HepG2 (cell line): ENCODE data around the gene PYY. TPM values are rescaled to one million over a fixed set of nuclear protein-coding genes. Genes with fewer than 3 reads are reported as not detected.

Source experiments
- GFI1 ChIP-seq: sonication (generic); formaldehyde crosslinking; IDR thresholded peaks from 2 replicates; pipeline ENCODE4 v1.5.0; 2020; ENCODE audit warnings: missing genetic modification reagents, mild to moderate bottlenecking, borderline replicate concordance
- GLMP ChIP-seq: sonication (generic); formaldehyde crosslinking; IDR thresholded peaks from 2 replicates; pipeline ENCODE4 v1.9.0; 2021; ENCODE audit warnings: missing genetic modification reagents, mild to moderate bottlenecking, borderline replicate concordance
- GRHL1 ChIP-seq: sonication (generic); formaldehyde crosslinking; conservative IDR thresholded peaks from 2 replicates; pipeline ENCODE4 v1.8.0; 2022; ENCODE audit warnings: missing genetic modification reagents
- GTF2F1 ChIP-seq: fragments of 150-350 bp; IDR thresholded peaks from 2 replicates; pipeline ENCODE4 v1.6.1; 2014; ENCODE audit warnings: low read length
- HINFP ChIP-seq: sonication (generic); formaldehyde crosslinking; IDR thresholded peaks from 2 replicates; pipeline ENCODE4 v1.4.0; 2020; ENCODE audit warnings: low read depth, mild to moderate bottlenecking, missing genetic modification reagents
- RARA ChIP-seq: IDR thresholded peaks from 2 replicates; pipeline ENCODE4 v1.6.1; 2016; ENCODE audit warnings: missing genetic modification reagents, missing compliant biosample characterization
- SALL2 ChIP-seq: sonication (generic); formaldehyde crosslinking; IDR thresholded peaks from 2 replicates; pipeline ENCODE4 v1.8.1; 2023; ENCODE audit warnings: mild to moderate bottlenecking, missing genetic modification reagents, inconsistent platforms
- TBX3 ChIP-seq: fragments of 450-650 bp; IDR thresholded peaks from 2 replicates; pipeline ENCODE4 v1.6.1; 2017; ENCODE audit warnings: antibody characterized with exemption, mild to moderate bottlenecking, inconsistent platforms, borderline replicate concordance
- U2AF2 ChIP-seq: fragments of 200-400 bp; formaldehyde crosslinking; IDR thresholded peaks from 2 replicates; pipeline ENCODE4 v1.6.1; 2017; ENCODE audit warnings: low read depth, mild to moderate bottlenecking, low read length
- ZEB1 ChIP-seq: IDR thresholded peaks from 2 replicates; pipeline ENCODE4 v1.6.1; 2012; ENCODE audit warnings: mild to moderate bottlenecking, low read depth, inconsistent platforms; ENCODE audit not compliant: insufficient replicate concordance
- ZFP36L1 ChIP-seq: sonication (generic); formaldehyde crosslinking; IDR thresholded peaks from 2 replicates; pipeline ENCODE4 v1.8.0; 2022; ENCODE audit warnings: mild to moderate bottlenecking, missing genetic modification reagents, moderate library complexity
- ZNF317 ChIP-seq: sonication (generic); formaldehyde crosslinking; IDR thresholded peaks from 2 replicates; pipeline ENCODE4 v1.5.0; 2020; ENCODE audit warnings: mild to moderate bottlenecking, missing genetic modification reagents
- ZNF660 ChIP-seq: sonication (generic); formaldehyde crosslinking; IDR thresholded peaks from 2 replicates; pipeline ENCODE4 v1.5.1; 2020; ENCODE audit warnings: mild to moderate bottlenecking, low read depth, missing genetic modification reagents, borderline replicate concordance
- ZNF772 ChIP-seq: sonication (generic); formaldehyde crosslinking; IDR thresholded peaks from 2 replicates; pipeline ENCODE4 v1.5.0; 2020; ENCODE audit warnings: mild to moderate bottlenecking, missing genetic modification reagents
- ZSCAN29 ChIP-seq: sonication (generic); formaldehyde crosslinking; conservative IDR thresholded peaks from 2 replicates; pipeline ENCODE4 v1.4.0; 2020; ENCODE audit warnings: mild to moderate bottlenecking, missing genetic modification reagents
- polyA plus RNA-seq, 8 experiments: library from polyadenylated mRNA; depleted of rRNA in 3 of 8; stranded (reverse) in 7 of 8; unstranded in 1 of 8; fragments of >200 nt; fragmentation: Illumina TruSeq in 4 of 8; extraction: Trizol in 4 of 8; gene quantifications; 2 replicates each; pipeline versions ENCODE4 v1.2.1 to v1.2.3, GENCODE V29; 2011 to 2016; ENCODE audit warnings: low read depth in 4 of 8, missing spikeins in 1 of 8, mixed read lengths in 1 of 8; ENCODE audit not compliant: insufficient read depth in 1 of 8
- total RNA-seq, 5 experiments: library from RNA; depleted of rRNA; stranded (reverse); fragments of >200 nt; fragmentation: Illumina TruSeq; extraction: Trizol; gene quantifications; 2 replicates each; pipeline ENCODE4 v1.2.3, GENCODE V29; 2016; ENCODE audit warnings: low read depth in 1 of 5
- TF ChIP-seq, protein P1 (sequence below): sonication (generic); formaldehyde crosslinking; IDR thresholded peaks from 2 replicates; pipeline ENCODE4 v1.5.0; 2020; ENCODE audit warnings: mild to moderate bottlenecking, missing genetic modification reagents
- TF ChIP-seq, protein P2 (sequence below): sonication (generic); formaldehyde crosslinking; IDR thresholded peaks from 2 replicates; pipeline ENCODE4 v1.5.0; 2020; ENCODE audit warnings: missing genetic modification reagents
- TF ChIP-seq, protein P3 (sequence below): sonication (generic); formaldehyde crosslinking; IDR thresholded peaks from 2 replicates; pipeline ENCODE4 v1.9.0; 2021; ENCODE audit warnings: missing genetic modification reagents, mild to moderate bottlenecking, borderline replicate concordance

PYY gene
- total and polyA plus RNA-seq, 2 of the 13 experiments (the other 11 are each of a cell fraction or from before 2014, with no cell fraction given): 0.25 TPM; not detected in 1

DNA sequence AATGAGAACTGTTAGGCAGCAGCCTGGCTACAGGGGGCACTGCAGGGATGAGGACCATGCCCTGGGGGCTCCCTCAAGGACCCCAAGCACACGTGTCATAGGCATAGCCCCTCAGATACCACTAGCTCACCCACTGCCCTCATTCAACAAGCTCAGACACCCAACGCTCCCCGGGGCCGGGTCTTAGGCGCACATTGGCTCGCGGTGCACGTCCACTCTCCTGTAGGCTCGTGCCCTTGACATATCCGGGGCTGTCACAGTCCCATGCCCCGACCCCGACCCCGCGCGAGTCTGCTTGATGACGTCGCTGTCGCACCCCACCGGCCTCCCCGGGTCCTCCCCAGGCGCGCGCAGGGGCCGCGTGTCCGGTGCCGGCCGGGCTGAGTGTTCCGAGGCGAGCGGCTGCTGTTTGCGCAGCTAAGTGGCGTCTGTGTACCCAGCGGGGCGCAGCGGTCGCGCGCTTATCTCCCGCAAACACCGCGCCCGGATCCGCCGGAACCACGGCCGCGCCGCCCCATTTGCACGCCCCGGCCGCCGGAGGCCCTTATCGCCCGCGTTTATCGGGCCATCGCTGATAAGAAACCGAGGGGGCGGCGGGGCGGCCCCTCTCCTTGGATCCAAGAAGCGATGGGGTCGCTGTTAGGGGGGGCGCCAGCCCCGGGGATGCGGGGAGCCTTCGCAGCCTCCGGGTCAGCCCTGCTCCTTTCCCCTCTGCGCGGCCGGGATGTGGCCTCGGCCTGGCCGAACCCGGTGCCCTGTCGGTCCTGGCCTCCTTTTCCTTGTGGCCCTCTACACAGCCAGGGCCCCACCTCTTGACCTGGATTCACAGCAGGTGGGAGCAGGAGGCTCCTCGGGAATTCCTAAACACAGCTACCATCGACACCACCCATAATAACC is 30.0 kb upstream of the PYY start (continued):
- TF ChIP-seq, protein P1, sequence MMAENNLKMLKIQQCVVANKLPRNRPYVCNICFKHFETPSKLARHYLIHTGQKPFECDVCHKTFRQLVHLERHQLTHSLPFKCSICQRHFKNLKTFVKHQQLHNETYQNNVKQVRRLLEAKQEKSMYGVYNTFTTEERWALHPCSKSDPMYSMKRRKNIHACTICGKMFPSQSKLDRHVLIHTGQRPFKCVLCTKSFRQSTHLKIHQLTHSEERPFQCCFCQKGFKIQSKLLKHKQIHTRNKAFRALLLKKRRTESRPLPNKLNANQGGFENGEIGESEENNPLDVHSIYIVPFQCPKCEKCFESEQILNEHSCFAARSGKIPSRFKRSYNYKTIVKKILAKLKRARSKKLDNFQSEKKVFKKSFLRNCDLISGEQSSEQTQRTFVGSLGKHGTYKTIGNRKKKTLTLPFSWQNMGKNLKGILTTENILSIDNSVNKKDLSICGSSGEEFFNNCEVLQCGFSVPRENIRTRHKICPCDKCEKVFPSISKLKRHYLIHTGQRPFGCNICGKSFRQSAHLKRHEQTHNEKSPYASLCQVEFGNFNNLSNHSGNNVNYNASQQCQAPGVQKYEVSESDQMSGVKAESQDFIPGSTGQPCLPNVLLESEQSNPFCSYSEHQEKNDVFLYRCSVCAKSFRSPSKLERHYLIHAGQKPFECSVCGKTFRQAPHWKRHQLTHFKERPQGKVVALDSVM (CRISPR knock-in tag): peak; percentile 87
- TF ChIP-seq, protein P2, sequence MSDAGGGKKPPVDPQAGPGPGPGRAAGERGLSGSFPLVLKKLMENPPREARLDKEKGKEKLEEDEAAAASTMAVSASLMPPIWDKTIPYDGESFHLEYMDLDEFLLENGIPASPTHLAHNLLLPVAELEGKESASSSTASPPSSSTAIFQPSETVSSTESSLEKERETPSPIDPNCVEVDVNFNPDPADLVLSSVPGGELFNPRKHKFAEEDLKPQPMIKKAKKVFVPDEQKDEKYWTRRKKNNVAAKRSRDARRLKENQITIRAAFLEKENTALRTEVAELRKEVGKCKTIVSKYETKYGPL (CRISPR knock-in tag): no peak
- TF ChIP-seq SALL2: peak; percentile 79; the same call in 1 of the 2 replicates
- TF ChIP-seq ZNF660 (CRISPR knock-in tag): no peak
- peak; percentile 56 for TF ChIP-seq ZEB1
- peak; percentile 95 for TF ChIP-seq GFI1 (CRISPR knock-in tag)
- TF ChIP-seq, protein P3, sequence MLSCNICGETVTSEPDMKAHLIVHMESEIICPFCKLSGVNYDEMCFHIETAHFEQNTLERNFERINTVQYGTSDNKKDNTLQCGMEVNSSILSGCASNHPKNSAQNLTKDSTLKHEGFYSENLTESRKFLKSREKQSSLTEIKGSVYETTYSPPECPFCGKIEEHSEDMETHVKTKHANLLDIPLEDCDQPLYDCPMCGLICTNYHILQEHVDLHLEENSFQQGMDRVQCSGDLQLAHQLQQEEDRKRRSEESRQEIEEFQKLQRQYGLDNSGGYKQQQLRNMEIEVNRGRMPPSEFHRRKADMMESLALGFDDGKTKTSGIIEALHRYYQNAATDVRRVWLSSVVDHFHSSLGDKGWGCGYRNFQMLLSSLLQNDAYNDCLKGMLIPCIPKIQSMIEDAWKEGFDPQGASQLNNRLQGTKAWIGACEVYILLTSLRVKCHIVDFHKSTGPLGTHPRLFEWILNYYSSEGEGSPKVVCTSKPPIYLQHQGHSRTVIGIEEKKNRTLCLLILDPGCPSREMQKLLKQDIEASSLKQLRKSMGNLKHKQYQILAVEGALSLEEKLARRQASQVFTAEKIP (CRISPR knock-in tag): no peak
- no peak for TF ChIP-seq GTF2F1
- peak; percentile 82; the same call in 1 of the 2 replicates for TF ChIP-seq TBX3
- peak; percentile 97 for TF ChIP-seq ZNF772
- no peak for TF ChIP-seq ZNF317 (CRISPR knock-in tag)
- TF ChIP-seq ZFP36L1 (CRISPR knock-in tag): no peak
- no peak for TF ChIP-seq U2AF2
- TF ChIP-seq GLMP (CRISPR knock-in tag): no peak
- TF ChIP-seq HINFP (CRISPR knock-in tag): peak; percentile 78
- TF ChIP-seq GRHL1 (CRISPR knock-in tag): no peak
- peak; percentile 95 for TF ChIP-seq RARA
- TF ChIP-seq ZSCAN29: peak; percentile 87
